GM06990 (cell line): ENCODE results near the gene TM9SF3.
A peak's percentile ranks its signal among the peaks of the same experiment; 100 is the strongest.

Experiments
- DNase-seq: peaks from one replicate; pipeline ENCODE4 v3.0.0-alpha.2; 2011; ENCODE audit not compliant: insufficient read length; ENCODE audit errors: extremely low read depth
- H3K27me3 ChIP-seq: replicated peaks from 2 replicates; pipeline ENCODE4 v1.6.0; 2011; ENCODE audit warnings: low read length; ENCODE audit not compliant: control insufficient read depth, insufficient read depth
- H3K36me3 ChIP-seq: 2 replicates; pipeline ENCODE4 v1.5.1; 2011; ENCODE audit warnings: low read length; ENCODE audit not compliant: control insufficient read depth, insufficient read depth
- H3K4me3 ChIP-seq: replicated peaks from 2 replicates; pipeline ENCODE4 v1.5.1; 2011; ENCODE audit warnings: low read depth, mild to moderate bottlenecking, control low read depth, low read length
- CTCF ChIP-seq: IDR thresholded peaks from 2 replicates; pipeline ENCODE4 v1.5.1; 2011; ENCODE audit warnings: low read length, control low read depth, mild to moderate bottlenecking, inconsistent platforms; ENCODE audit not compliant: insufficient read depth, poor library complexity, severe bottlenecking

Gene TM9SF3

DNA sequence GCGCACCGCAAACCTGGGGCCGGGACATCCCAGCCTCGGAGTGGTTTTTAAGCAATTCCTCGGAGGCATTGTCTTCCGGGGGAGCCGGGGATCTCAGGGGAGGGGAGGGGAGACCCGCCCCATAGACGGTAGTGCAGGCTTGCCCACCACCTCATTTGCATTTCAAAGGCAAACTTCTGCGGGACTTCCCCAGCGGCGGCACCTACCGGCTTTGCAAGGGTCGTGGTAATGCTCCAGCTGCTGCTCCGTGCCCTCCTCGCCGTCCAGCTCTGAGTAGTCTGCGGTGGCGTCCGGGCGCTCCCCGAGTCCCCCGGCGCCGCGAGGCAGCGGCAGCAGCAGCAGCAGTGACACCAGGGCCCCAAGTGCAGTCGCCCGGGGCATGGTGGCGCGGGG lies 73.5 kb downstream of the TM9SF3 start:
- H3K27me3 ChIP-seq: no peaks in the 10 kb centered on the region; the same call in 1 of the 2 replicates
- no peak for TF ChIP-seq CTCF
- peak overlapping the region; percentile 67 for H3K4me3 ChIP-seq
- H3K36me3 ChIP-seq: no peaks in the 10 kb centered on the region; the same call in 1 of the 2 replicates
- no peak for DNase-seq

GRCh38 chr10:96512524-96513304 lies 74.1 kb downstream of the TM9SF3 start:
- no peaks in the 10 kb centered on the region for H3K36me3 ChIP-seq
- peak overlapping the region; percentile 67 for H3K4me3 ChIP-seq
- no peaks in the 10 kb centered on the region; the same call in 1 of the 2 replicates for H3K27me3 ChIP-seq
- peak; percentile 51 for DNase-seq
- no peak for TF ChIP-seq CTCF

DNA sequence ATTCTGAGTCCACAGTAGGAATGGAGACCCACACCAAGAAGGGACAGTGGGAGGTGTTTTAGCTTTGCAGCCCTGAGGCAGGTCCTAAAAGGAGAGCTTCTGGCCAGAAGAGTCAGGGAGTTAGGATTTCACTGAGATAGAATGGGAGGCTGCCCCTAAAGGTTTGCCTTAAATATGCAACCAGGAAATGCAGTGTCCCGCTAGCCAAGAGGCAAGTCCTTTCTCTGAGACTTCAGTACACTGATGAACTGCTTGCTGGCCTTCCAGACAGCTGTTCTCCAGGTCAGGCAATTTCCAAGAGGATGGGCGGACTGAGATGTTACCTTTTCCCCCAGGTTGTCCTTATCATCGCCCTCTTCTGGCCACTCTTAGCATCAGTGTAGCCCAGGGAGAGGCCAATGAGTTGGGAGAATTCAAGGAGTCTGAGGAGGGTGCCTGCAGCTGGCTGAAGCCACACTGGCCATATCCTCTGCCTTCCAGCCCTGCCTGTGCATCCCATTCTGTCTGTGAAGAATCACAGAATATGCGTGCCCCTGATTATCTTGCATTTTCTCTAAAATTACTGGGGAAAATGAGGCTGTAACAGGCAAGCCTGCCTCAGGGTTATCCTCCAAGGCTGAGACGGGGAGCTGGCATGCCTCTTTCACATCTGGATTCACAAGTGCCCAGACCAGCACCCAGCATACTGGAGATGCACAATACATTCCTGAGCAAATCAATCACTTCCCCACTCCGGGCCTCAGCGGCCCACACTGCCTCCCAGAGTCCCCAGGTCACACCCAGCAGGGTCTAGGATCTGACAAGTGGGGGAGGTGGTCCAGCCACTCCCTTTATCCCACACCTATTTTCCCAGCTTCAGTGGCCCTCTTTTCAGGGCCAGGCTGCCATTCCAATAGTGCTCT lies 75.5 kb downstream of the TM9SF3 start:
- Histone ChIP-seq H3K36me3 (no peaks in the 10 kb centered on the region), H3K27me3 (no peaks in the 10 kb centered on the region; the same call in 1 of the 2 replicates), H3K4me3 (no peak overlapping the region)
- TF ChIP-seq CTCF: peak; percentile 81
- no peak for DNase-seq

GRCh38 chr10:96509017-96509641 lies 77.7 kb downstream of the TM9SF3 start:
- no peaks in the 10 kb centered on the region for H3K36me3 ChIP-seq
- H3K4me3 ChIP-seq: no peak overlapping the region
- TF ChIP-seq CTCF: no peak
- DNase-seq: no peak
- no peaks in the 10 kb centered on the region; the same call in 1 of the 2 replicates for H3K27me3 ChIP-seq

GRCh38 chr10:96507044-96507443 lies 79.8 kb downstream of the TM9SF3 start:
- Histone ChIP-seq H3K36me3 (no peaks in the 10 kb centered on the region), H3K4me3 (no peak overlapping the region), H3K27me3 (no peaks in the 10 kb centered on the region)
- DNase-seq: no peak
- TF ChIP-seq CTCF: no peak
